Mesothelial cell of epicardium (in vitro differentiated cells): Measurements from ENCODE around the gene PDE4B. TPM values are rescaled to one million over a fixed set of nuclear protein-coding genes. Genes with fewer than 3 reads are reported as not detected.

Experiments
- DNase-seq, 2 experiments: peaks; one replicate each; pipeline ENCODE4 v3.0.0; 2021; ENCODE audit warnings: low spot score in 2 of 2; ENCODE audit not compliant: unreplicated experiment in 2 of 2
- H3K27ac Mint-ChIP-seq: 2 replicates; pipeline ENCODE4 v1.8.0; 2021; ENCODE audit warnings: mixed read lengths
- H3K27me3 Mint-ChIP-seq: 2 replicates; pipeline ENCODE4 v1.8.0; 2021; ENCODE audit warnings: low read depth, mixed read lengths
- H3K36me3 Mint-ChIP-seq: 2 replicates; pipeline ENCODE4 v1.8.0; 2021; ENCODE audit warnings: mixed read lengths
- H3K4me1 Mint-ChIP-seq: 2 replicates; pipeline ENCODE4 v1.8.0; 2021; ENCODE audit warnings: mixed read lengths
- H3K4me3 Mint-ChIP-seq: 2 replicates; pipeline ENCODE4 v1.8.0; 2021; ENCODE audit warnings: mild to moderate bottlenecking, moderate library complexity, mixed read lengths
- H3K9me3 Mint-ChIP-seq: 2 replicates; pipeline ENCODE4 v1.8.0; 2021; ENCODE audit warnings: mixed read lengths
- CTCF ChIP-seq: fragments of 200-600 bp; sonication (generic); IDR thresholded peaks from one replicate; pipeline ENCODE4 v1.5.0; 2021; ENCODE audit warnings: antibody characterized with exemption; ENCODE audit not compliant: unreplicated experiment
- total RNA-seq: library from RNA; stranded (reverse); gene quantifications from 3 replicates; pipeline ENCODE4 v1.2.1, GENCODE V29; 2021

The PDE4B gene
- 20.0 to 22.3 TPM (median 21.0 TPM) in 3 replicates for total RNA-seq

GRCh38 chr1:65792669-65793358 lies at the start of gene PDE4B:
PDE4B (plus strand) TSS chr1:65792895.
- Mint-ChIP-seq H3K27ac (no peak within 1 kb of the TSS), H3K9me3 (peaks cover 14% of the 10 kb centered on the region), H3K4me3 (peak within 1 kb of the TSS; percentile 73), H3K4me1 (peaks cover 11% of the 10 kb centered on the region), H3K36me3 (no peaks in the 10 kb centered on the region), H3K27me3 (peaks cover 83% of the 10 kb centered on the region)
- DNase-seq: peak; percentile 20 to 51
- TF ChIP-seq CTCF: no peak

- no peak overlapping the region for H3K4me3 Mint-ChIP-seq
- H3K4me1 Mint-ChIP-seq: no peaks in the 10 kb centered on the region
- no peak for DNase-seq
- no peak for TF ChIP-seq CTCF
- peaks cover 3% of the 10 kb centered on the region for H3K36me3 Mint-ChIP-seq
- no peak overlapping the region for H3K27ac Mint-ChIP-seq
- peaks cover 26% of the 10 kb centered on the region for H3K9me3 Mint-ChIP-seq
- peaks cover 11% of the 10 kb centered on the region for H3K27me3 Mint-ChIP-seq
Observed at GRCh38 chr1:65744731-65745130, 48.0 kb upstream of the PDE4B start.

GRCh38 chr1:65751961-65752360 lies 40.7 kb upstream of the PDE4B start:
- H3K27me3 Mint-ChIP-seq: peaks cover 54% of the 10 kb centered on the region
- H3K4me1 Mint-ChIP-seq: peaks cover 5% of the 10 kb centered on the region
- H3K4me3 Mint-ChIP-seq: no peak overlapping the region
- TF ChIP-seq CTCF: no peak
- H3K27ac Mint-ChIP-seq: no peak overlapping the region
- no peaks in the 10 kb centered on the region for H3K36me3 Mint-ChIP-seq
- no peak for DNase-seq
- H3K9me3 Mint-ChIP-seq: peaks cover 3% of the 10 kb centered on the region

- Mint-ChIP-seq H3K4me3 (no peak overlapping the region), H3K27ac (no peak overlapping the region), H3K9me3 (no peaks in the 10 kb centered on the region), H3K36me3 (no peaks in the 10 kb centered on the region), H3K27me3 (peaks cover 55% of the 10 kb centered on the region), H3K4me1 (peaks cover 6% of the 10 kb centered on the region)
- no peak for DNase-seq
- TF ChIP-seq CTCF: no peak
Observed at GRCh38 chr1:65756616-65757015, 36.1 kb upstream of the PDE4B start.

- Mint-ChIP-seq H3K36me3 (no peaks in the 10 kb centered on the region), H3K9me3 (no peaks in the 10 kb centered on the region), H3K27me3 (peaks cover 48% of the 10 kb centered on the region), H3K4me1 (peaks cover 12% of the 10 kb centered on the region), H3K27ac (no peak overlapping the region), H3K4me3 (no peak overlapping the region)
- no peak for DNase-seq
- no peak for TF ChIP-seq CTCF
Observed at GRCh38 chr1:65757531-65757930, 35.2 kb upstream of the PDE4B start.
